ENCODE data around the gene FRK. TPM values are rescaled to one million over a fixed set of nuclear protein-coding genes. Genes with fewer than 3 reads are reported as not detected.
"Not testable (repeated sequence)": the region's sequence is repeated elsewhere in the genome, so short reads cannot be mapped to it uniquely, and the experiment has no call there.

FRK gene
- total RNA-seq, 1 donor from 2014 or later = 0.11 TPM

DNA sequence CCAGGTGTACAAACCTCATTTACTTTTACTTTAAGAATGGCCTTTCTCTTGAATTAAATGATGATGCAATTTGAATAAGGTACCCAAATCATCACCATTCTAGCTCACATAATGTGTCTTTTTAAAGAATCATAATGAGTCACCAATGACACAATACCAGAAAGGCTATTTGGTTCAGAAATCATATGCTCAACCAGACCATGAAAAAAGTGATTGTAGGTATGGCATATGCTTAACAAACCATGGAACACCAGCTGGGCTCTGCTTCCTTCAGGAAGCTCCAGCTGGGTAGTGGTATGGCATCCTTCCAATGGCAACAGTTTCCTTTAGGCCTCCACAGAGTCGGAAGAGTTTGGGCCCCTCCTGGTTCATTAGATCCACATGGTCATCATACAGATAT, 128.2 kb downstream of the FRK start:
- Histone ChIP-seq H3K79me2 (ENCODE audit: low read depth) (no peaks in the 10 kb centered on the region), H3K9me3 (ENCODE audit: low read depth) (no peaks in the 10 kb centered on the region), H3K36me3 (no peaks in the 10 kb centered on the region), H3F3A (ENCODE audit: low read depth) (no peaks in the 10 kb centered on the region), H2AFZ (replicated peaks) (no peak overlapping the region), H3K4me1 (no peaks in the 10 kb centered on the region), H3K4me2 (no peak overlapping the region), H3K27ac (no peak overlapping the region), H4K20me1 (ENCODE audit: low read depth) (no peaks in the 10 kb centered on the region), H3K27me3 (no peaks in the 10 kb centered on the region), H3K9ac (no peak overlapping the region), H3K4me3 (no peak overlapping the region)
- H3K9me3 Mint-ChIP-seq = peaks cover 3% of the 10 kb centered on the region
- H3K27me3 Mint-ChIP-seq (ENCODE audit: insufficient read depth, low read depth) = no peaks in the 10 kb centered on the region
- DNase-seq (ENCODE audit: low spot score) = no peak
- TF ChIP-seq, protein P1, sequence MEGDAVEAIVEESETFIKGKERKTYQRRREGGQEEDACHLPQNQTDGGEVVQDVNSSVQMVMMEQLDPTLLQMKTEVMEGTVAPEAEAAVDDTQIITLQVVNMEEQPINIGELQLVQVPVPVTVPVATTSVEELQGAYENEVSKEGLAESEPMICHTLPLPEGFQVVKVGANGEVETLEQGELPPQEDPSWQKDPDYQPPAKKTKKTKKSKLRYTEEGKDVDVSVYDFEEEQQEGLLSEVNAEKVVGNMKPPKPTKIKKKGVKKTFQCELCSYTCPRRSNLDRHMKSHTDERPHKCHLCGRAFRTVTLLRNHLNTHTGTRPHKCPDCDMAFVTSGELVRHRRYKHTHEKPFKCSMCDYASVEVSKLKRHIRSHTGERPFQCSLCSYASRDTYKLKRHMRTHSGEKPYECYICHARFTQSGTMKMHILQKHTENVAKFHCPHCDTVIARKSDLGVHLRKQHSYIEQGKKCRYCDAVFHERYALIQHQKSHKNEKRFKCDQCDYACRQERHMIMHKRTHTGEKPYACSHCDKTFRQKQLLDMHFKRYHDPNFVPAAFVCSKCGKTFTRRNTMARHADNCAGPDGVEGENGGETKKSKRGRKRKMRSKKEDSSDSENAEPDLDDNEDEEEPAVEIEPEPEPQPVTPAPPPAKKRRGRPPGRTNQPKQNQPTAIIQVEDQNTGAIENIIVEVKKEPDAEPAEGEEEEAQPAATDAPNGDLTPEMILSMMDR (IDR thresholded peaks at IDR 0.05) = no peak
- TF ChIP-seq EZH2phosphoT487 (IDR thresholded peaks at IDR 0.05) = no peak
- no peak for TF ChIP-seq EZH2 (IDR thresholded peaks at IDR 0.05)
- H3K36me3 Mint-ChIP-seq = no peaks in the 10 kb centered on the region
- H3K27ac Mint-ChIP-seq = no peak overlapping the region
- H3K4me1 Mint-ChIP-seq = no peaks in the 10 kb centered on the region
- H3K4me3 Mint-ChIP-seq = no peak overlapping the region

GRCh38 chr6:115928000-115928399, 132.7 kb downstream of the FRK start:
- not testable (repeated sequence) for H3K79me2 ChIP-seq (ENCODE audit: low read depth); DNase-seq (ENCODE audit: low spot score); H3K4me1 Mint-ChIP-seq; H4K20me1 ChIP-seq (ENCODE audit: low read depth); H3K27ac ChIP-seq; H3F3A ChIP-seq (ENCODE audit: low read depth); H3K27ac Mint-ChIP-seq; H3K36me3 Mint-ChIP-seq; H3K9ac ChIP-seq; H3K36me3 ChIP-seq; H3K27me3 ChIP-seq; H3K4me1 ChIP-seq; H3K9me3 Mint-ChIP-seq; H3K4me2 ChIP-seq; H3K4me3 ChIP-seq; H3K9me3 ChIP-seq (ENCODE audit: low read depth); H2AFZ ChIP-seq (replicated peaks); H3K4me3 Mint-ChIP-seq; H3K27me3 Mint-ChIP-seq (ENCODE audit: insufficient read depth, low read depth)

DNA sequence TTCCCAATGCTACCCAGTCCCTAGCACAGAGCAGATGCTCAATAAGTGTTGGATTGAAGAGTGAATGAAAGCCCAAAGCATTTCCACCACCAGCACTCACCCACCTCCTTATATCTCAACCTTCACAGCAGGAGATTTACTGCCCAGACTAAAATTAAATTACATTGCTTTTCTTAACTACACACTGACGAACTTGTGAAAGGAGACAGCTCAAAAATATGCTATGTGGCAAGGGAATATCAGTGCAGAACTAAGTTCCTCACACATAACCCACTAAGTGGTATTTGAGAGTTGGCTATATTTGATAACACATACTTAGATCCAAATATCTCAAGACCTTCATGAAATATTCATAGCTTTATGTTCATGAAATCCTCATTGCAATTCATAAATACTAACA, 137.7 kb downstream of the FRK start:
- Histone ChIP-seq H3K4me2 (no peak overlapping the region), H3K36me3 (no peaks in the 10 kb centered on the region), H3K79me2 (ENCODE audit: low read depth) (no peaks in the 10 kb centered on the region), H3K4me1 (no peaks in the 10 kb centered on the region), H3K9me3 (ENCODE audit: low read depth) (no peaks in the 10 kb centered on the region), H4K20me1 (ENCODE audit: low read depth) (no peaks in the 10 kb centered on the region), H3K4me3 (no peak overlapping the region), H2AFZ (replicated peaks) (no peak overlapping the region), H3K9ac (no peak overlapping the region), H3K27me3 (no peaks in the 10 kb centered on the region), H3K27ac (no peak overlapping the region), H3F3A (ENCODE audit: low read depth) (no peaks in the 10 kb centered on the region)
- Mint-ChIP-seq H3K27me3 (ENCODE audit: insufficient read depth, low read depth) (no peaks in the 10 kb centered on the region), H3K9me3 (no peaks in the 10 kb centered on the region), H3K27ac (no peak overlapping the region), H3K4me1 (no peaks in the 10 kb centered on the region), H3K36me3 (no peaks in the 10 kb centered on the region), H3K4me3 (no peak overlapping the region)
- DNase-seq (ENCODE audit: low spot score) = no peak
- TF ChIP-seq EZH2 (IDR thresholded peaks at IDR 0.05) (no peak), EZH2phosphoT487 (IDR thresholded peaks at IDR 0.05) (no peak)
- TF ChIP-seq, protein P1 (IDR thresholded peaks at IDR 0.05) = no peak

DNA sequence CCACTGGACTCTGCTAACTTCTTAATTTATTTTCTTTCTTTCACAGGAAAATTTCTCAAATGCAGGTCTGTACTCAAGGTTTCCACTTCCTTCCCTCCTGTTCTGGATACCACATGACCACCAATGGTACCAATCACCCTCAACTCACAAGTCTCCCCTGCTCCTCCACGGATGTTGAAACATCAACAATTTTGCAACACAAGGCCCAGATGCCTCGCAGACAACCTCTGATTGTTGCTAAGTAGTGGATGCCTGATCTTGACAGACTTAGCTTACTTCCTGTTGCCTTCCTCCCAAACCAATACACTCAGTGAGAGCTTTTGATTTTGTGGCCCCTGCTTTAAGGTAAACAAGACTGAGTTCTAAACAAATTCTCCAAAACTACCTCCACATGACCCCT, 146.6 kb downstream of the FRK start:
- Histone ChIP-seq H2AFZ (replicated peaks) (no peak overlapping the region), H3K4me3 (no peak overlapping the region), H3K4me1 (no peaks in the 10 kb centered on the region), H3K79me2 (ENCODE audit: low read depth) (no peaks in the 10 kb centered on the region), H3K9ac (no peak overlapping the region), H3F3A (ENCODE audit: low read depth) (no peaks in the 10 kb centered on the region), H3K4me2 (no peak overlapping the region), H3K36me3 (no peaks in the 10 kb centered on the region), H3K9me3 (ENCODE audit: low read depth) (no peaks in the 10 kb centered on the region), H4K20me1 (ENCODE audit: low read depth) (no peaks in the 10 kb centered on the region), H3K27me3 (no peaks in the 10 kb centered on the region), H3K27ac (no peak overlapping the region)
- Mint-ChIP-seq H3K36me3 (no peaks in the 10 kb centered on the region), H3K27ac (no peak overlapping the region), H3K4me3 (no peak overlapping the region), H3K27me3 (ENCODE audit: insufficient read depth, low read depth) (no peaks in the 10 kb centered on the region), H3K9me3 (no peaks in the 10 kb centered on the region), H3K4me1 (no peaks in the 10 kb centered on the region)
- no peak for DNase-seq (ENCODE audit: low spot score)
- TF ChIP-seq EZH2 (IDR thresholded peaks at IDR 0.05) (no peak), EZH2phosphoT487 (IDR thresholded peaks at IDR 0.05) (no peak)
- TF ChIP-seq, protein P1 (IDR thresholded peaks at IDR 0.05) = no peak

All from neural progenitor cell (in vitro differentiated cells).